Measurements from ENCODE around the gene SATB1.
A peak's percentile ranks its signal among the peaks of the same experiment; 100 is the strongest.
"Not testable (repeated sequence)": the region's sequence is repeated elsewhere in the genome, so short reads cannot be mapped to it uniquely, and the experiment has no call there.

Gene SATB1

GRCh38 chr3:18466136-18466535 lies 41.0 kb upstream of the SATB1 start:
- TF ChIP-seq, protein P1, sequence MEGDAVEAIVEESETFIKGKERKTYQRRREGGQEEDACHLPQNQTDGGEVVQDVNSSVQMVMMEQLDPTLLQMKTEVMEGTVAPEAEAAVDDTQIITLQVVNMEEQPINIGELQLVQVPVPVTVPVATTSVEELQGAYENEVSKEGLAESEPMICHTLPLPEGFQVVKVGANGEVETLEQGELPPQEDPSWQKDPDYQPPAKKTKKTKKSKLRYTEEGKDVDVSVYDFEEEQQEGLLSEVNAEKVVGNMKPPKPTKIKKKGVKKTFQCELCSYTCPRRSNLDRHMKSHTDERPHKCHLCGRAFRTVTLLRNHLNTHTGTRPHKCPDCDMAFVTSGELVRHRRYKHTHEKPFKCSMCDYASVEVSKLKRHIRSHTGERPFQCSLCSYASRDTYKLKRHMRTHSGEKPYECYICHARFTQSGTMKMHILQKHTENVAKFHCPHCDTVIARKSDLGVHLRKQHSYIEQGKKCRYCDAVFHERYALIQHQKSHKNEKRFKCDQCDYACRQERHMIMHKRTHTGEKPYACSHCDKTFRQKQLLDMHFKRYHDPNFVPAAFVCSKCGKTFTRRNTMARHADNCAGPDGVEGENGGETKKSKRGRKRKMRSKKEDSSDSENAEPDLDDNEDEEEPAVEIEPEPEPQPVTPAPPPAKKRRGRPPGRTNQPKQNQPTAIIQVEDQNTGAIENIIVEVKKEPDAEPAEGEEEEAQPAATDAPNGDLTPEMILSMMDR (IDR thresholded peaks at IDR 0.05; ENCODE audit: insufficient read depth, low read length) = no peak
- TF ChIP-seq SPI1 (IDR thresholded peaks at IDR 0.05; ENCODE audit: borderline replicate concordance, low read depth) (no peak), POLR2AphosphoS5 (IDR thresholded peaks at IDR 0.05; ENCODE audit: low read depth) (no peak), REST (IDR thresholded peaks at IDR 0.05; ENCODE audit: insufficient replicate concordance, low read depth) (no peak), GABPA (IDR thresholded peaks at IDR 0.05; ENCODE audit: low read depth) (no peak)
- Histone ChIP-seq H3K27ac (replicated peaks) (no peak overlapping the region), H3K27me3 (ENCODE audit: insufficient read depth, poor library complexity, severe bottlenecking) (no peaks in the 10 kb centered on the region), H3K4me3 (replicated peaks; ENCODE audit: insufficient read depth, low read length) (no peak overlapping the region)
- no peak for DNase-seq (ENCODE audit: low read depth in 1 of 2, low spot score in 1 of 2)

GRCh38 chr3:18454766-18455165 lies 29.6 kb upstream of the SATB1 start:
- Histone ChIP-seq H3K4me3 (replicated peaks; ENCODE audit: insufficient read depth, low read length) (no peak overlapping the region), H3K27ac (replicated peaks) (no peak overlapping the region), H3K27me3 (ENCODE audit: insufficient read depth, poor library complexity, severe bottlenecking) (no peaks in the 10 kb centered on the region)
- no peak for TF ChIP-seq GABPA (IDR thresholded peaks at IDR 0.05; ENCODE audit: low read depth)
- DNase-seq (ENCODE audit: low read depth in 1 of 2, low spot score in 1 of 2) = no peak

DNA sequence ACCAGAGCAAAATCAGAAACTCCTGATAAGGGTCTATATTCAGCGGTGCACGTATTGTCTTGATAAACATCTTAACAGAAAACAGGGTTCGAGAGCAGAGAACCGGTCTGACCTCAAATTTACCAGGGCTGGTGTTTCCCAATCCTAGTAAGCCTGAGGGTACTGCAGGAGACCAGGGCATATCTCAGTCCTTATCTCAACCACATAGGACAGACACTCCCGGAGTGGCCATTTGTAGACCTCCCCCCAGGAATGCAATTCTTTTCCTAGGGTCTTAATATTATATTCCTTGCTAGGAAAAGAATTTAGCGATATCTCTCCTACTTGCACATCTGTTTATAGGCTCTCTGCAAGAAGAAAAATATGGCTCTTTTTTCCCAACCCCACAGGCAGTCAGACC lies 24.5 kb upstream of the SATB1 start:
- DNase-seq (ENCODE audit: low read depth in 1 of 2, low spot score in 1 of 2); H3K27ac ChIP-seq (replicated peaks); H3K27me3 ChIP-seq (ENCODE audit: insufficient read depth, poor library complexity, severe bottlenecking); H3K4me3 ChIP-seq (replicated peaks; ENCODE audit: insufficient read depth, low read length): not testable (repeated sequence)

DNA sequence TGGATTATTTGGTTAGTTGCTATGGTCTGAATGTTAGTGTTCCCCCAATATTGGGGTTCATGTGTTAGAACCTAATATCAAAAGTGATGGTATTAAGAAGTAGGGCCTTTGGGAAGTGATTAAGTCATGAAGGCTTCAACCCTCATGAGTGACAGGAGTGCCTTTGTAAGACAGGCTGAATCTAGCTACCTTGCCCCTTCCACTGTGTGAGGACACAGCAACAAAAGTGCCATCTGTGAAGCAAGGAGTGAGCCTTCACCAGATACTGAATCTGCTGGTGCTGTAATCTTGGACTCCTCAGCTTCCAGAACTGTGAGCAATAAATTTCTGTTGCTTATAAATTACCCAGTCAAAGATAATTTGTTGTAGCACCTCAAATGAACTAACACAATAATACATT lies 22.6 kb upstream of the SATB1 start:
- no peak for DNase-seq (ENCODE audit: low read depth in 1 of 2, low spot score in 1 of 2)
- no peak overlapping the region for H3K27ac ChIP-seq (replicated peaks)
- TF ChIP-seq POLR2AphosphoS5 (IDR thresholded peaks at IDR 0.05; ENCODE audit: low read depth) (no peak), REST (IDR thresholded peaks at IDR 0.05; ENCODE audit: insufficient replicate concordance, low read depth) (no peak), GABPA (IDR thresholded peaks at IDR 0.05; ENCODE audit: low read depth) (no peak), SPI1 (IDR thresholded peaks at IDR 0.05; ENCODE audit: borderline replicate concordance, low read depth) (no peak)
- TF ChIP-seq, protein P1 (IDR thresholded peaks at IDR 0.05; ENCODE audit: insufficient read depth, low read length) = no peak
- H3K27me3 ChIP-seq (ENCODE audit: insufficient read depth, poor library complexity, severe bottlenecking) = no peaks in the 10 kb centered on the region
- H3K4me3 ChIP-seq (replicated peaks; ENCODE audit: insufficient read depth, low read length) = no peak overlapping the region

GRCh38 chr3:18446149-18446825 lies 21.1 kb upstream of the SATB1 start:
- no peak overlapping the region for H3K4me3 ChIP-seq (replicated peaks; ENCODE audit: insufficient read depth, low read length)
- H3K27ac ChIP-seq (replicated peaks) = peak overlapping the region; percentile 81
- no peak for TF ChIP-seq GABPA (IDR thresholded peaks at IDR 0.05; ENCODE audit: low read depth)
- TF ChIP-seq, protein P1 (IDR thresholded peaks at IDR 0.05; ENCODE audit: insufficient read depth, low read length) = no peak
- no peak for TF ChIP-seq REST (IDR thresholded peaks at IDR 0.05; ENCODE audit: insufficient replicate concordance, low read depth)
- no peaks in the 10 kb centered on the region for H3K27me3 ChIP-seq (ENCODE audit: insufficient read depth, poor library complexity, severe bottlenecking)
- DNase-seq (ENCODE audit: low read depth in 1 of 2, low spot score in 1 of 2) = no peak

All from HL-60 (cell line).